HG03432 (cell line): ENCODE results near the gene CCDC27.
A peak's percentile ranks its signal among the peaks of the same experiment; 100 is the strongest.

Experiments
- ATAC-seq: cut with Tn5 transposase; IDR thresholded peaks from one replicate; pipeline ENCODE4 v1.9.1; 2021; ENCODE audit warnings: mild to moderate bottlenecking, moderate library complexity; ENCODE audit not compliant: unreplicated experiment

The CCDC27 gene

GRCh38 chr1:3750741-3751140, 1.5 kb upstream of the CCDC27 start:
- ATAC-seq = no peak

- no peak for ATAC-seq
Measured at GRCh38 chr1:3753656-3754454, 1.6 kb downstream of the CCDC27 start.

- ATAC-seq = no peak
Measured at GRCh38 chr1:3756394-3756793, 4.1 kb downstream of the CCDC27 start.

GRCh38 chr1:3759164-3759563, 6.9 kb downstream of the CCDC27 start:
- no peak for ATAC-seq

GRCh38 chr1:3759796-3760195, 7.5 kb downstream of the CCDC27 start:
- no peak for ATAC-seq

- no peak for ATAC-seq
Measured at GRCh38 chr1:3761296-3762010, 9.2 kb downstream of the CCDC27 start.

GRCh38 chr1:3762151-3762872, 10.1 kb downstream of the CCDC27 start:
- ATAC-seq = no peak

GRCh38 chr1:3762873-3763228, 10.6 kb downstream of the CCDC27 start:
- ATAC-seq = no peak

GRCh38 chr1:3763351-3764125, 11.3 kb downstream of the CCDC27 start:
- no peak for ATAC-seq

- no peak for ATAC-seq
Measured at GRCh38 chr1:3767328-3767925, 15.2 kb downstream of the CCDC27 start.

- no peak for ATAC-seq
Measured at GRCh38 chr1:3768811-3769390, 16.7 kb downstream of the CCDC27 start.

- ATAC-seq = no peak
Measured at GRCh38 chr1:3770047-3770765, 18.0 kb downstream of the CCDC27 start.

- no peak for ATAC-seq
Measured at GRCh38 chr1:3771108-3772026, 19.1 kb downstream of the CCDC27 start.

GRCh38 chr1:3772027-3772714, 19.9 kb downstream of the CCDC27 start:
- ATAC-seq = peak; percentile 56

- peak; percentile 29 for ATAC-seq
Measured at GRCh38 chr1:3772715-3773571, 20.7 kb downstream of the CCDC27 start, which contains the start of gene SMIM1. Gene SMIM1, plus strand, starts transcription at chr1:3772749. Its CDS starts 2,625 bp downstream, at chr1:3775374.

- ATAC-seq = no peak
Measured at GRCh38 chr1:3773572-3774275, 21.5 kb downstream of the CCDC27 start.
